Stimulated activated CD8-positive, alpha-beta memory T cell treated with anti-CD3 and anti-CD28 coated beads, Interleukin-7, amount 100 ng/mL, for 1 hour (primary cell): ENCODE measurements around the gene ZNF41.
"Not testable (repeated sequence)": the region's sequence is repeated elsewhere in the genome, so short reads cannot be mapped to it uniquely, and the experiment has no call there.

ENCODE experiments used
- DNase-seq, 2 donors: peaks; one replicate each; pipeline ENCODE4 v3.0.0-alpha.2; 2020; ENCODE audit warnings: low read depth in 2 of 2

Gene ZNF41

GRCh38 chrX:47492133-47492532, 9.1 kb upstream of the ZNF41 start:
- DNase-seq: not testable (repeated sequence)

- no peak for DNase-seq
These were observed 6.7 kb upstream of the ZNF41 start for GRCh38 chrX:47489507-47490275.

- DNase-seq: no peak
These were observed 1.9 kb upstream of the ZNF41 start for GRCh38 chrX:47484885-47485284.

GRCh38 chrX:47483306-47484268, 565 bp upstream of the ZNF41 start:
- no peak for DNase-seq

GRCh38 chrX:47482065-47482511, 934 bp downstream of the ZNF41 start:
- DNase-seq: no peak

GRCh38 chrX:47481160-47481559, 1.9 kb downstream of the ZNF41 start:
- no peak for DNase-seq

GRCh38 chrX:47480576-47480975, 2.4 kb downstream of the ZNF41 start:
- no peak for DNase-seq

GRCh38 chrX:47475476-47475875, 7.5 kb downstream of the ZNF41 start:
- DNase-seq: no peak

GRCh38 chrX:47467106-47467505, 15.9 kb downstream of the ZNF41 start:
- DNase-seq: no peak

GRCh38 chrX:47460561-47460960, 22.5 kb downstream of the ZNF41 start:
- DNase-seq: no peak

GRCh38 chrX:47458528-47458927, 24.5 kb downstream of the ZNF41 start:
- DNase-seq: no peak

GRCh38 chrX:47456080-47456479, 26.9 kb downstream of the ZNF41 start:
- DNase-seq: no peak

GRCh38 chrX:47452112-47452511, 30.9 kb downstream of the ZNF41 start:
- DNase-seq: no peak

- no peak for DNase-seq
These were observed 34.7 kb downstream of the ZNF41 start for GRCh38 chrX:47448165-47448806.

- no peak for DNase-seq
These were observed 35.4 kb downstream of the ZNF41 start for GRCh38 chrX:47447607-47448006.

GRCh38 chrX:47446971-47447370, 36.1 kb downstream of the ZNF41 start:
- no peak for DNase-seq

GRCh38 chrX:47446431-47446830, 36.6 kb downstream of the ZNF41 start:
- no peak for DNase-seq

GRCh38 chrX:47430925-47431324, 52.1 kb downstream of the ZNF41 start:
- DNase-seq: no peak

GRCh38 chrX:47422444-47422843, 60.6 kb downstream of the ZNF41 start:
- DNase-seq: no peak

GRCh38 chrX:47420962-47421361, 62.1 kb downstream of the ZNF41 start:
- DNase-seq: no peak

GRCh38 chrX:47420265-47420664, 62.8 kb downstream of the ZNF41 start:
- DNase-seq: no peak

GRCh38 chrX:47413179-47413594, 69.8 kb downstream of the ZNF41 start:
- DNase-seq: no peak
